GM10266 (cell line): Measurements from ENCODE around the gene SZT2.
"Not testable (repeated sequence)": the region's sequence is repeated elsewhere in the genome, so short reads cannot be mapped to it uniquely, and the experiment has no call there.

Experiments used
- DNase-seq: peaks from one replicate; pipeline ENCODE4 v3.0.0; 2012; ENCODE audit errors: extremely low spot score
- TF ChIP-seq, protein P1 (sequence below): IDR thresholded peaks from 2 replicates; pipeline ENCODE4 v1.5.1; 2012; ENCODE audit warnings: mild to moderate bottlenecking, low read depth; ENCODE audit not compliant: control insufficient read depth, insufficient read depth; ENCODE audit errors: missing control alignments

Gene SZT2

DNA sequence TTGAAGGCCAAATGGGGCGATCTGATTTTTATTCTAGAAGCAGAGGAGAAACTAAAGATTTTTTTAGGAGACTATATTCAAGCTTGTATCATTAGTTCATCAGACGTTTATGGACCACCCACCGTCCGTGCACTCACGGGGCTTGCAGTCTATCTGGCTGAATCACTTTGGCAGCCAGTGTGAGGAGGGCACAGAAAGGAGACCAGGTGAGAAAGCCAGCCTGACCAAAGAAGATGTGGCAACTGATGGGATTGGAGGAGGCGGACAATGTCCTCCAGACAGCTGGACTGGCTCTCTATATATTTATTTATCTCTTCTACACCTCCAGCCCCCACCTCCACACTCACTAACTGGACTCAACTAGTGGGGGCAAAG is 21.1 kb upstream of the SZT2 start:
- TF ChIP-seq, protein P1, sequence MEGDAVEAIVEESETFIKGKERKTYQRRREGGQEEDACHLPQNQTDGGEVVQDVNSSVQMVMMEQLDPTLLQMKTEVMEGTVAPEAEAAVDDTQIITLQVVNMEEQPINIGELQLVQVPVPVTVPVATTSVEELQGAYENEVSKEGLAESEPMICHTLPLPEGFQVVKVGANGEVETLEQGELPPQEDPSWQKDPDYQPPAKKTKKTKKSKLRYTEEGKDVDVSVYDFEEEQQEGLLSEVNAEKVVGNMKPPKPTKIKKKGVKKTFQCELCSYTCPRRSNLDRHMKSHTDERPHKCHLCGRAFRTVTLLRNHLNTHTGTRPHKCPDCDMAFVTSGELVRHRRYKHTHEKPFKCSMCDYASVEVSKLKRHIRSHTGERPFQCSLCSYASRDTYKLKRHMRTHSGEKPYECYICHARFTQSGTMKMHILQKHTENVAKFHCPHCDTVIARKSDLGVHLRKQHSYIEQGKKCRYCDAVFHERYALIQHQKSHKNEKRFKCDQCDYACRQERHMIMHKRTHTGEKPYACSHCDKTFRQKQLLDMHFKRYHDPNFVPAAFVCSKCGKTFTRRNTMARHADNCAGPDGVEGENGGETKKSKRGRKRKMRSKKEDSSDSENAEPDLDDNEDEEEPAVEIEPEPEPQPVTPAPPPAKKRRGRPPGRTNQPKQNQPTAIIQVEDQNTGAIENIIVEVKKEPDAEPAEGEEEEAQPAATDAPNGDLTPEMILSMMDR: no peak
- no peak for DNase-seq

GRCh38 chr1:43369779-43370178 is 19.9 kb upstream of the SZT2 start:
- not testable (repeated sequence) for DNase-seq

- TF ChIP-seq, protein P1: no peak
- DNase-seq: no peak
These were observed 19.1 kb upstream of the SZT2 start for GRCh38 chr1:43370564-43370963.

GRCh38 chr1:43372172-43372571 is 17.5 kb upstream of the SZT2 start:
- DNase-seq: no peak
- TF ChIP-seq, protein P1: no peak

DNA sequence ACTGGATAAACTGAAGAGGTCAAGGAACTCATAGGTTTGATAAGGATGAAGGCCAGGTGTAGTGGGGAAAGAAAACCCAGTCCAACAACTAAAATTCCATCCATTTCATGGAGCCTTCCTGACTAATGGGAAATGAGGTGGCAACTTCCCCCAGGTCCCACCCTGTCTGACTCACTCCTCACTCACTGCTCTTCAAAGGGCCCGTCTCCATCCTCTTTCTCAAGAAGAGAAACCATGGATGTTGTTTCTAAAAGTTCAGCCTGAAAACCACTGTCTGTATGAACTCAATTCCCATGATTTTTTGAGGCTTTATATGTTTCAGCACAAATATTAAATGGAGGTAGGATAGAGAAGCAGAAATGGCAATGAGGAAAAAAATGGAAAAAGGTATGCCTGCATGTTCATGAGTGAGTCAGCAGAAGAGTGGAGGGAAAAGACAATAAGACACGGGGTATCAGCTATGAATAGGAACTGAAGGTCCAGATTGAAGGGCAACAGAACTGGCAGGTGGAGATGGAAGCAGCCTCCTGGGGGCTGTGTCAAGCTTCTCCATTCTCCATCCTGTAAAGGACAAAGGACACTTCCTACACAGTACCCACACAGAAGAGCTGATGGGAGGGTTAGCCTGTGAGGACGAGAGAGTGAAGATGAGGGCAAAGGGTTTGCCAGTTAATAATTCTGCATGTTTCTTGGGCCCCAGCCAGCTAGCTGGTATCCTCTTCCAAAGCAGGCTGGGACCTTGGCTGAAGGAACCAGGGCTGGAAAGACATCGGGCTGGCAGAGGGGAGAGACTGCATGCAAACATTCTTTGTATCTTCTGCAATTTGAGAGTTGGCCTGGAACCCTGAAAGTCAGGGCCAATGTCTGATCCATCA is 16.4 kb upstream of the SZT2 start:
- TF ChIP-seq, protein P1: no peak
- no peak for DNase-seq

- TF ChIP-seq, protein P1: no peak
- DNase-seq: no peak
These were observed 12.9 kb upstream of the SZT2 start for GRCh38 chr1:43376723-43377235.

DNA sequence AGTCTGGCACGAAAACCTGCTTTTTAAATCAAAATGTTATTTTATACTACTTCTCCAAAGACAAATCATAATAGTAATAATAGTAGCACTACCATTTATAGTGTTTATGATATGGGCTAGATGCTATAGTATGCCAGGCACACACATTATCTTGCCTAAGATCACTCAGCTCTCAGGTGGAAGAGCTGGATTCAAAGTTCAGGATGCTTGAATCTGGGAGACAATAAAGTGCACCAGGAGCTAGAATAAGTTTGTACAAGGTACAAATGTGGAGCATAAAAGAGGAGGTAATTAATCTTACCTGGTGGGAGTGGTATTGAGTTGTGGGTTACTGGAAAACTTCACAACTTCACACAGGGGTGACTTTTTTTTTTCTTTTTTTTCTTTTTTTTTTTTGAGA is 11.9 kb upstream of the SZT2 start:
- no peak for DNase-seq
- TF ChIP-seq, protein P1: no peak

DNA sequence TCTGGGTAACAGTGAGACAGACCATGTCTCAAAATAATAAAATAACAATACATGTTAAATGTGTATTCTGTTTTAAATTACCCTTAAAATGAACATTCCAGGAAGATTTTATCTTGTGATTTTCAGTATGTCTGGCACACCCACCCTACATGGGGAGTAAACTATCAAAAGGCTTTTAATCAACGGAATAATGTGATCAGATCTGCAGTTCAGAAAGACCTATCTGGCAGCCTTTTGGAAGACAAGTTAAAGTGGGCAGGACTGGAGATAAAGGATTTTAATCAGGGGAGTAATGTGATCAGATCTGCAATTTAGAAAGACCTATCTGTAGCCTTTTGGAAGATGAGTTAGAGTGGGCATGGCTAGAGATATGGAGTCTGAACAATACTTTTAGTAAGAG is 10.2 kb upstream of the SZT2 start:
- no peak for DNase-seq
- TF ChIP-seq, protein P1: no peak
